AML-193 (cell line): ENCODE data around the gene ZNF618.
"Not testable (repeated sequence)": the region's sequence is repeated elsewhere in the genome, so short reads cannot be mapped to it uniquely, and the experiment has no call there.

Source experiments
- DNase-seq, 2 experiments: peaks; one replicate each; lab custom pipeline; 2025; lab: John Stamatoyannopoulos, UW

ZNF618 gene

GRCh38 chr9:114082763-114083412, 206.8 kb downstream of the ZNF618 start:
- DNase-seq = not testable (repeated sequence)

DNA sequence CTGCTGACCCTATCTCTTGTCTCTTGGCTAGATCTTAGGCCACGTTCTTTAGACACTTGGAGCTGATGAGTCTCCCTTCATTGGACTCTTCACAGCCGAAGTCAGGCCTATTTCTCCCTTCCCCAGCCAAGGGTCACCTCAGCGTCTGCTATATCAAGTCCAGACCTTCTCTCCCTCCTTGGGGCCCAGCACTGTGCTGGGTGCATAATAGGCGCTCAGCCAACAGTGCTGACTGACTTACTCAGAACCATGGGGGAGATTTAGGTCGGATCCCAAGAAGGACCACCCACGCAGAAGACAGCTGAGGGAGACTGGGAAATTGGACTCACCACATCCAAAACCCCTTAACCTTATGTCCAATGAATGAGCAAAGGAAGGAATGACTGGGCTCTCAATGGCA, 207.6 kb downstream of the ZNF618 start:
- DNase-seq = no peak

GRCh38 chr9:114084282-114085073, 208.4 kb downstream of the ZNF618 start:
- DNase-seq = no peak

DNA sequence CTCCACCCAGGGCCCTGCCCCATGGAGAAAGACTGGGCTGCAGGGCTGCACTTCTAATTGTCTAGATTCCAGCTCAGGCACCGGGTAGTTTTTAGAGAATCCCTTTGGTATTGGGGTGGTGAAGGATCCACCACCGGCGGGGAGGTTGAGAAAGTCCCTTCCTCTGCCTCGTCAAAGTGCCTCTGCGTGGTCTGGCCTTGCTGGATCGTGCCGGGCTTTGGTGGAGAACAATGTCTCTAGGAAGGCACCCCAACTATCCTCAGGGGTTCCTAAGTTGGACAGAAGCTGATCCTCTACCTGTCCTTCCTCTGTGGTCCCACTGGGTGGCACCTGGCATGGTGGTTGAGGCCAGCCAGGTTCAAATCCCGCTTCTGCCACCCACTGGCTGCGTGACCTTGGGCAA, 209.3 kb downstream of the ZNF618 start:
- DNase-seq = no peak

DNA sequence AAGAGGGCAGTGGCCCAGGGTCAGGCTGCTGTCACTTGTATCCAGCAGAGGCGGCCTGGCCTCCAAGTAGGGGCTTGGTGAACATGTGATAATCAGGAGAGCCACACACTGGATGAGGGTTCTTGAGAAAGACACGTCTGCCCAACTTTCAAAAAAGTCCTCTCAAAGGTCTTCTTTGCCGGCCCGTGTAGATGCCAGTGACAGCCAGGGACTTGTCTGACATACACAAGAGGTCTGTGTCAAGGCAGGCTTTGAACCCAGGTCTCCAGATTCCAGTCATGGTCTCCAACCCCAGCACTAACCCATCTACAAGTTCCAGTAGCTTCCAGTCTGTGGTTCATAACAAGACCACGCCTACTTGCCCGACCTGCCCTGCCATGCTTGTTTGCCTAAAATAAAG, 209.9 kb downstream of the ZNF618 start:
- no peak for DNase-seq

DNA sequence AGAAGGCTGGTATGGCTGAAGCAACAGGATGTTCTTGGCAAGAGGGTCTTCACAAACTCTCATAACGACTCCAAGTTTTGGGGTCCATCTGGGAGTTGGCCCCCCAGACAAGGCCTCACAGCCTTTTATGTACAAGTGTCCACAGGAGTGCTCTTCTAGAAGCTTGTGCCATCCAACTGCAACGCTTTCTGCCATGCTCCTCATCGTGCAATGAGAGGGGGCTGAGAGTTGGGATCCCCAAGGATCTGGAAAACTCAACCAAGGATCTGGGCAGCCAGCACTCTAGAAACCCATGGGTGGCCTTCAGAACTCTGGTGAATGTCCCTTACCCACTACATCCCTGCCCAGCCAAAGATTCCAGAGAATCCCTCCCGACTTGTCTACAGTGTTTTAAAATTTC, 210.5 kb downstream of the ZNF618 start:
- no peak for DNase-seq

DNA sequence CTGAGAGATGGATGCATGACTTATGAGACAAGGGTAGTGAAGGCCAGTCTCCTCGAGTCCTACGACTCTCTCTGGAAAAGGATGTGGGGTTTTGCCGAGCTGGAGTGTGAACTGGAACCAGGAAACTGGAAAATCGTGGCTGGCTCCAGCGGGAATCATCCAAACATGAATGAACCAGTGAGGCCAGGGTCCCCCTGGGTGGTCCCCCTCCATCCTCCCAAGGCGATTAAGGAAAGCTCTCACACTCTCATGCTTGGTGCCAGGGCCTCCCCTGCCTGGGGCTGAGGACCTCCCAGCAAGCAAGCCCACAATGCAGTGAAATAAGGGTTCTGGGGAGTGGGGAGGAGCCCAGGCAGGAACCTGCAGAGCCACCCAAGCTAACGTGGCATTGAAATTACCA, 211.6 kb downstream of the ZNF618 start:
- no peak for DNase-seq

GRCh38 chr9:114088571-114089170, 212.6 kb downstream of the ZNF618 start:
- DNase-seq = no peak

DNA sequence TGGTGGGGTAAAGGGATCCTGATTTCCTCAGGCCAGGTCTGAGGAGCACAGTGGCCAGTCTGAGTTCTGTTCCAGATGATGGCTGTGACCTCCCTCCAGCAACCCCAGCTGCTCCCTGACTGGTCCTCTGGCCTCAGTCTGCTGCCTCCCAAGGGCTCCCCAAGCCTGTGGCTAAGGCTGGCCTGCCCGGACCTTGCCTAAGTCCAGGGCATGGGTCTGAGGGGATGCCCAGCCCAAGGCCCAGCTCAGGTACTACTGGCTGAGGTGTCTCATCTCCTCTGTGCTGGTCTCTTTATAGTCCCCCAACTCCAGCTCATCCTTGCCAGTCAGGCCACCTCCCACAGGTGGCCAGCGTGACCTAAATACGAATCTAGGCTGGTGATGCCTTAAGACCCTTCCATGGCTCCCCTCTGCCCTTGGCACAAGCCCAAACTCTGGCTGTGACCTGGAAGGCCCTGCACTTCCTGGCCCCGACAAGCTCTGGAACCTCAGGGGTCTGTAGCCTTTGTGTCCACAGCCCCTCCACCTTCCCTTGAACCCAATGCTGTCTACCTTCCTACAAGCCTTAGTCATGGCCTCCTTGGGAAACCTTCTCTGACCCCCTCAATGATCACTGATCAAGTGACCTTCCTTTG, 213.2 kb downstream of the ZNF618 start:
- DNase-seq = no peak

DNA sequence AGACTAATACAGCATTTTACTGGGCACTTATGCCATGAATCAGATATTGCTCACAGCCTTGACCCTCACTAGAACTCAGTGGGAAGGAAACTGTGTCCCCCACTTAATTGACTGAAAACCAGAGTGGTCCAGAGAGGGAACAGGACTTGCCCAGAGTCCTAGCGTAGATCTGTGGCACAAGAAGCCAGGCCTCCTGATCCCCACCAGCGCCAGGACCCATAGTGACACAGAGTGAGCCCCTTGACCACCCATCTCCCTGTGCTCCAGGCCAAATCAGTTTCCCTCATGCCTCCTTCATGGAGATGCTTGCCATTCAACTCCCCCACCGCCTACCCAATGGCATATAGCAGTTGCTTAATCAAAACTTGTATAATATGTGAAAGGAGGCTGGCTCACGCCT, 214.7 kb downstream of the ZNF618 start:
- DNase-seq = no peak

- DNase-seq = no peak
Measured at GRCh38 chr9:114091711-114092110, 215.6 kb downstream of the ZNF618 start.

DNA sequence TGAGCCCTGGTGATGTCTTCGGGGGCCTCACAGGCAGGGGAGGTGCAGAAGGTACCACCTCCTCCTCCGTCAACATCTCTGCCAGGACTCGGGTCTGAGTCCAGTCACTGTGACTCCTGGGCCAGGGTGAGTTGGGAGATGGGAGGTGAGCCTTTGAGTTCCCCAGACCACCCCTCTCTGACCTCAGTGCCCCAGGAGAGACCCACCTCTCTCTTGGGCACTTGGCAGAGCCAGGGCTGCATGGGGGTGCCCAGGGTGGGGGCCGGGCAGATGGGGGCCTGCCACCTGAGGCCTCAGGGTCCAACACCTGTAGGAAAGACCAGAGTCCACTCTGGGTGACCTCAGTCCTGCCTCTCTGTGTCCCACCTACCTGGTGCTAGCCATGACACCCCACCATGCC, 216.2 kb downstream of the ZNF618 start:
- DNase-seq = no peak

GRCh38 chr9:114093031-114093471, 216.9 kb downstream of the ZNF618 start:
- no peak for DNase-seq

- DNase-seq = no peak
Measured at GRCh38 chr9:114093761-114094505, 217.8 kb downstream of the ZNF618 start.

- DNase-seq = no peak
Measured at GRCh38 chr9:114094971-114095370, 218.9 kb downstream of the ZNF618 start.

- no peak for DNase-seq
Measured at GRCh38 chr9:114096041-114096511, 220.0 kb downstream of the ZNF618 start.

DNA sequence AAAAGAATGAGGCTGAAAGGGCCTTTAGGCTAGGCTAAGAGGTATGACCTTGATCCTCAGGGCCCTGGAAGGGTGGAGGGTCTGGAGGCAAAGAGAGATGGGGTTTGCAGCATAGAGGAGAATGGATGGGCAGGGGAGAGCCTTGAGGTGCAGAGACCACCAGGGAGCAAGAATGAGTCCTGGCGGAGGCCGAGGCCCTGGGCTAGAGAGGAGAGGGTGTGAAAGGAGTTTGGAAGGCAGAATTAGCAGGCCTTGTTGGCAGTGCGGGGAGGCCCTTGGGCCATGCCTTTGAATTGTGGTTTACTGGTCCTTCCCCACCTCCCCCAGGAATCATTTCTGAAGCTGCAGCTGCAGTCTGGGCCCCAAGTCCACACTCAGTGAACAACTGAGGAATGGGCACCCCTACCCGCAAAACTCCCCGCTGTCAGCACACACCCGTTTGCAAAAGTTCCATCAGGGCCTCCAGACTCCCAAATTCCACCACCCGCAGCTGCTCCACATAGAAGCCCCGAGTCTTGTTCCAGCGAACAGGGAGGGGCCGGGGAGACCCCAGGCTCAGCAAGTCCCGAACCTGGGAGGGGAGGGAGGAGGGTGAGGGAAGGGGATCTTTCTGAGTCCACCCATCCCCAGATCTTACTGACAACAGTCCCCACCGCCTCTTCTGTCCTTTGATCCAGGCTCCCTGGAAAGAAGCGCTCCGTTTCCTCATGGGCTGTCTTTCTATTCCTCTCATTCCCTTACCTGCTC, 220.9 kb downstream of the ZNF618 start:
- DNase-seq = no peak

GRCh38 chr9:114097613-114098020, 221.5 kb downstream of the ZNF618 start:
- no peak for DNase-seq

- no peak for DNase-seq
Measured at GRCh38 chr9:114098021-114098935, 222.2 kb downstream of the ZNF618 start.
